NCI-H524 treated with DMSO at 0.1 percent for 48 hours (cell line): ENCODE results near the gene GMPPB.
A peak's percentile ranks its signal among the peaks of the same experiment; 100 is the strongest.

Experiments used
- DNase-seq: peaks from one replicate; lab custom pipeline; 2025; lab: John Stamatoyannopoulos, UW

Gene GMPPB

DNA sequence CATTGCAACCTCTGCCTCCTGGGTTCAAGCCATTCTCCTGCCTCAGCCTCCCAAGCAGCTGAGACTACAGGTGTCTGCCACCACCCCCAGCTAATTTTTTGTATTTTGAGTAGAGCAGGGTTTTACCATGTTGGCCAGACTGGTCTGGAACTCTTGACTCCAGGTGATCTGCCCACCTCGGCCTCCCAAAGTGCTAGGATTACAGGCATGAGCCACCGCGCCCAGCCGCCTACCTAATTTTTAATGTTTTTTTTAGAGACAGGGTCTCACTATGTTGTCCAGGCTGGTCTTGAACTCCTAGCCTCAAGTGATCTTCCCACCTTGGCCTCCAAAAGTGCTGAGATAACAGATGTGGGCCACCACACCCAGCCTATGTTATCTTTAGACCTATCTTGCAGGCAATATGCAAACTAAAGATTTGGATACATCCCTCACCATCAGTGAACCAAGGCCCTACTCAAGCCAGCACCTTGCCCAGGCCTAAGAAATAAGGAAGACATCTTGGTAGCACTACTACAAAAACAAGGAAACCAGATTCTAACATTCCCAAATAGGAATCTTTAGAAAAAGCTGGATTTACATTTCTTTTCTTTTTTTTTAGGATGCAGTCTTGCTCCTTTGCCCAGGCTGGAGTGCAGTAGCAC is 6.3 kb upstream of the GMPPB start:
- DNase-seq: no peak

DNA sequence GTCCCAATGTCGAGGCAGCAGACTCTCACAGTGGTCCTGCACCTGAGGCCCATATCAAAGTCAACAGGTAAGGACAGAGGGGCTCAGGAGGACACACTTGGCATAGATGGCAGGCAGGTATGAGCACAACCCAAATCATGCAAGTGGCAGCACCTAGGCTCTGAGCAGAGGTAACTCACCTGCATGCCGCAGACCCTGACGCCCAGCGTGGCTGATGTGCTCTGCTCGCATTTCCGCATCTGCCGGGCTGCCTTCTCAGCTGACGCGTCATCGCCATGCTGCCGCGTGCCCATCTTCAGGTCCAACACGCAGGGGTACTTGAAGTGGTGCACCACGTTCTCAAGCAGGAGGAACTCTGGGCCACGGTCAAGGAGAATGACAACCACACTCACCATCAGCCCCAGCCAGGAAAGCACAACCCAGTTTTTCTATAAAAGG is 4.2 kb upstream of the GMPPB start:
- no peak for DNase-seq

DNA sequence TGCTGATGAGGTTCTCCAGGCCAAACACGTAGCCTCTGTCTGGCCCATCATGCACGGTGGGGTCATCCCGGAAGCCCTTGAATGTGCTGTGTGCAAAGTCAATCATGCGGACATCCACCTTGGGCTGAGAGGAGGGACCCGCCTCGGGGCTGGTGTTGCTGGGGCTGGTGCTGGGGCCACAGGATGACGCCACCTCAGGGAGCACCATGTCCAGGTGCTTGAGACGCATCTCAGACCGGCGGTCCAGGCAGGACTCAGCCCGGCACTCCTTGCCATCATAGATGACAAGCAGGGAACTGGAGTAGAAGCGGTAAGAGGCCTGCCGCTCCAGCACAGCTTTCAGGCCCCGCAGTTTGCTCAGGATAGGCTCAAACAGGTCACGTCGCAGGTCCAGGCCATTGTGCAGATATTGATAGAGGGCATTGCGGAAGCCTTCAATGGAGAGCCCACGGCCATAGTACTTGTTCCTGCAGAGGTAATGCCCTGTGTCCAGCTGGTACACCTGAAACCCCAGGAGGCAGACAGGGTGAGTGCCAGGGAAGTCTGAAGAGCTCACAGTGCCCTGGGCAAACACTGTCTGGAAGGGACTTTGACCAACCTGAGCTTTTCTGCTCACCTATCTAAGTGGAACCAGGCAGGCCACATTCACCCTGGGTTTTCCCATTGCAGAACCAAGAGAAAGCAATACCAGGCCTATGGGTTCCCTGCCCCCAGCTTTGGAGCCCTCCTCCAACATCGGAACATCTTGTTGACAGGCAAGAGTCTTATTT is 3.6 kb upstream of the GMPPB start:
- DNase-seq: no peak

DNA sequence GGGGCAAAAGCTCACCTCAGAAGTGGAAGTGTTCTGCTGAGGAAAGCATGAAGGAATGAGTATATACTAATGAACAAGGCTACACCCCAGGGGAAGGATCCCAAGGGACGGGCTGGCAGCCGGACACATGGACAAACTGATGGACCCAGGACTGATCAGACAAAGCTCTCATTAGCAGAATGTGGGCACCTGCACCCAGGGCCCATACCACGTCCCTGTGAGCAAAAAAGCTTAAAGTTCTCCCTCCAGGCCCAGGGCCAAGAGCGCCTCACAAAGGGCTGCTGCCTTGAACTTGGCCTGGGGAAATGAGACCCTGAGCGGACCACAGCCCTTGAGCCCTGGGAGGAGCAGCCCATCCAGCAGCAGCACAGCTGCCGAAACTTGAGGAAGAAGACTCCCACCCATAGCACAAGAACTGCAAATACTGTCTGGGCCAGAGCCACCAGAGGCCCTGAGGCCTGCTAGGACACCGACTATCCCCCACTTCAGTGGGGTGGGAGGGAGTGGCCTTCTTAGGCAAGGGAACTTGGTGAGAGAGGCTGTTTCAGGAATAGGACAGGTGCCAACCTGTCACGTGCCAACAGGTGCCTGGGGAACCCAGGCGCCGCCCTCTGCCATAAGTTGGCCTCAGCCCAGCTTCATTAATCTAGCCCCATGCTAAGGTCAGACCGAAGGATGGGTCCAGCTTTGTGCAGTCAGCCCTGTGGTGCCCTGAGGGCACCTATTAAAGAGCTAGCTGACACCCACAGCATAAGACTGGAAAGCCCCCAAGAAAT is 2.3 kb upstream of the GMPPB start:
- DNase-seq: no peak

- DNase-seq: no peak
These were observed 835 bp upstream of the GMPPB start for GRCh38 chr3:49724586-49724985.

DNA sequence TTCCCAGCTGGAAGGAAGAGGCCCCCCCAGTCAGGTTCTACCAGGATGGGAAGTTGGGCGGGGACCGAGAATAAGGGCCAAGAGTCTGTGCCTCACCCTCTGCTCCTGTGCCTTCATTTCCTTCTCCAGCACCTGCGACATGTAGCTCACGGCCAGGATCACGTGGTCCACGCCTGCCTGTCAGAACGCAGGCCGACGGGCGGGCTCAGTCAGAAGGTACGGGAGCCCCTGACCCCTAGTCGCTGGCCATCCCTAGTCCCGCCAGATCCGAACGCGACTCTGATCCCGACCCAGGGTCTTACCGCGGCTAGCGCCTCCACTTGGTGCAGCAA is 489 bp downstream of the GMPPB start:
- no peak for DNase-seq

DNA sequence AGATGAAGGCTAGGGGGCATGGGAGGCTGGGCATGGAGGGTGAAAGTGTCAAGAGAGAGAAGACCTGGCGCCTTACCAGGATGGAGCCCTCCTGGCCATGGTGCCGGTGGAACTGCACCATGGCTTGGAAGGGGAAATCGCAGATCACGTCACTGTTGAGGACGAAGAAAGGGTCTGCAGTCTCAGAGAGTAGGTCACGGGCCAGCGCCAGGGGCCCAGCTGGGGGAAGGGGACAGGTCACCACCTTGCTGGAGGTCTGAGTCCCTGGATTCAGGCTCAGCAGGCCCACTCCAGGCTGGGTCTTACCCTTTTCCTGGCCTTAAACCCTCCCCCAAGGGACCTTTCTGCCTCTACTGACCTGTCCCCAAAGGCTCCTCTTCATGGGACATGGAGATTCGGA is 855 bp downstream of the GMPPB start:
- DNase-seq: no peak

DNA sequence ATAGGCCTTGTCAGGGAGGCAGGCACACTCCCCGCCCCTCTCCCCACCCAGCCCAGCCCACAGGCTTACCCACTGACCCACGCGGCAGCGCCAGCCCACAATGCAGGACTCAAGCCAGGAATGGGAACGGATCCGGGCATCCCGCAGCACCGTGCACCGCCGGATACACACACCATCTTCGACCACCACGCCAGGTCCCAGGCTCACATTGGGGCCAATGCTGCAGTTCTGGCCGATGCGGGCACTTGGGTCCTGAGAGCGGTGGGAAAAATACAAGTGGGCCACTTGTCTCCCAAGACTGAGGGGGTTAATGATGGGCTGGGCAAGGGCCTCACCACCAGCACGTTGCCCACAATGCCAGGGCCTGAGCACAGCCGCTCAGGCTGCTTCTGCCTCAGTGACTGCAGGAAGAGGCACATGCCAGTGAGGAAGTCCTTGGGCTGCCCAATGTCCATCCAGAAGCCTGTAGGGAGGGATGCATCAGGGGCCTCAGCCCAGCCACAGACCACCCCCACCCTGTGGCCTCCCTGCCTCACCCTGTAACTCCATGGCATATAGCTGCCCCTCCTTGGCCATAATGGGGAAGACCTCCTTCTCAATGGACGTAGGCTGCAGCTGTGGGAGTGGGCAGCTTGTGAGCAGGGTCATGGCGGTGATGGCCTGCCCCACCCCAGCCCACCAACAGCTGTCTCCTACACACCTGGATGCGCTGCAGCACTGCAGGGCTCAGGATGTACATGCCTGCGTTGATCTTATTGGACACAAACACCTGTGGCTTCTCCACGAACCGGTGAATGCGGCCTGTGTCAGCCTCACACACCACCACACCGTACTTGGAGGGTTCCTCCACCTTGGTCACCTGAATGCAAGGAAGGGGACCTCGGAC is 1.6 kb downstream of the GMPPB start:
- DNase-seq: no peak

GRCh38 chr3:49721596-49721895 is 2.2 kb downstream of the GMPPB start:
- no peak for DNase-seq

GRCh38 chr3:49720855-49721595 is 2.7 kb downstream of the GMPPB start:
- no peak for DNase-seq

DNA sequence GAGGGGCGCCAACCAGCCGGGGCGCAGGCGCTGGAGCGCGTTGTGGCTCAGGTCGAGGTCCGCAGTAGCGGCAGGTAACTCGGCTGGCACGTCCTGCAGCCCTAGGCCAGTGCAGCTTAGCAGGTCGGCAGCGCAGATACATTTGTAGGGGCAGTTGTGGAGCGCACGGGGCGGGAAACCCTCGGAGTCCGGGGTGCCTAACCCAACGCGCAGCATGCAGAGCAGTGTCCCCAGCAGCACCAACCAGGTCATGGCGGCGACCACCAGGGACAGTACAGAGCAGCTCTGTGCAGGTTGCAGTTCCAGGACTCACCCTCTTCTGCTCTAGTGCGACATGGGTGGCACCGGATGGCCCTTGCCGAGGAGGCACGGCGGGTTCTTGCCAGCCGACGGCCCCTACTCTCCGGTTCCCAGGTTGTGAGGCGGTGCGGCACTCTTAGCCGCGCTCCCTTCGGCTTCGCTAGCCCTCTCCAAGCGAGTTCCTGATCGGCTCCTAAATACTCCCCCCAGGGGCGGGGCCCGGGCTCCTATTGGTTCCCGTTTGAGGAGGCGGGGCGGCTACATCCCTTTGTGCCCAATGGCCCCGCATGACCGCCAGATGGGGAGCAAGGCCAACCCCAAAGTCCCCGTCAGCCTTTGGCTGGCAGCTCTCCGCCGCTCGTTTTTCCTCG is 4.4 kb downstream of the GMPPB start, which contains the start of gene AMIGO3:
Gene AMIGO3, minus strand, starts transcription at position 471 of the 671 bp plus-strand sequence. Its CDS starts 219 bp downstream, at position 252.
- DNase-seq: peak; percentile 68

GRCh38 chr3:49718858-49719213 is 4.9 kb downstream of the GMPPB start:
- DNase-seq: no peak

GRCh38 chr3:49717959-49718857 is 5.5 kb downstream of the GMPPB start:
- DNase-seq: no peak

DNA sequence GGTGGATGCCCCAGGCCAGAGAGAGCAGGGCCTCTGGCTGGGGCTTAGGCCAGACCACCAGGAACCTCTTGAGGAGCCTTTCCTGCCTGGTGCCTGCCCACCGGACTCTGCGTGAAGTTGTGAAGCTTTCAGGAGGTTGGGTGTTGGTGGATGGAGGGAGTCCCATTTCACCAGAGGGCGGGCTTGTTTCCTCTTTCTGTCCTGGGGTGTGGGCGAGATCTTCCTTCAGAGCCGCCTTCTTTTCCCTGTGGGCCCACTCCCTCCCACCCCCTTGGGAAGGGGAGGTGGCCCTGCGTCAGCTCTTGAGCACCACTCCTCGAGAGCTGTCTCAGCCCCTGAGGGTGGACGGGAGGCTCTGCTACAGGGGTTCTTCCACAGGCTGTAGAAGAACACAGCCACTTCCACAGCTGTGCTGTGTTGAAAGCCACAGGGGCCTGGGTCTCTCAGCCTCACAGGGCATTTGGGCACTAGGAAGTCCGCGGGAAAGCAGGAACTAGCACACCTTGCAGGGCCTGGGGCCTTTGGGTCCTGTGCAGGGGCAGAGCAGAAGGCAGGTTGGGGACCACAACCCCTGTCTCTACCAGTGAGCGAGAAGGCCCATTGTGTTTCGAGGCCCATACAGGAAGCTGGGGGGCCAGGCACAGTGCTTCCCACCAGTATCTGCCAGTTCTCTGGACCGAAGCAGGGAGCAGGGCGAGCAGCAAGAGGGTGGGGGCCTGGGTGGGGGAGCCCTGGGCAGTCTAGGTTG is 6.4 kb downstream of the GMPPB start:
- DNase-seq: no peak

DNA sequence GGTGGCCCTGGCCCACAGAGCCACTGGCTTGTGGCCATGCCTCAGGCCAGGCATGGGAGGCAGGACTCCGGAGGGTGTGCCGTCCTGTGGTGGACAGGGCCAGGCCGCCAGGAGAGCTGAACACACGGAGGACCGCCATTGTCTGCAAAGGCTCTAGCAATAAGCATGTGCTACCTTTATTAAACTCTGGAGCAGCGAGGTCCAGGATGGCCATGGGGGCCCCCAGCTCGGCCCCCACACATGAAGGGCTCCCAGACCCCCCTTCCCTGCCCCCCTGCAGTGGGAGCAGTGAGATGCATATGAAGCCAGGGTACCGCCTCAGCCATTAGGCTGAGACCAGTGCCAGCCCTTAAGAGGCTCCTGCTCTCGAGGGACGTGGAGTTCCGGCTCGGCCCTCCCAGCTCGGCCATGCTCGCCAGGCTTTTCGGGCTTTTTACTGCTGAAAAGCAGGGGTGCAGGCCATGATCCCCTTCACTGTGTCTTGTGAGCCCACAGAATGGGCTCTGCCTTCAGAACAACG is 7.0 kb downstream of the GMPPB start:
- DNase-seq: no peak

GRCh38 chr3:49716169-49716568 is 7.6 kb downstream of the GMPPB start:
- DNase-seq: no peak

GRCh38 chr3:49715611-49716121 is 8.1 kb downstream of the GMPPB start:
- no peak for DNase-seq

GRCh38 chr3:49714728-49715550 is 8.8 kb downstream of the GMPPB start:
- DNase-seq: no peak
